Fibroblast of the conjunctiva (primary cell): ENCODE measurements around the gene UBE2C.

Experiments used
- DNase-seq: peaks from one replicate; pipeline ENCODE4 v3.0.0-alpha.2; 2010; ENCODE audit warnings: low read depth

The UBE2C gene

DNA sequence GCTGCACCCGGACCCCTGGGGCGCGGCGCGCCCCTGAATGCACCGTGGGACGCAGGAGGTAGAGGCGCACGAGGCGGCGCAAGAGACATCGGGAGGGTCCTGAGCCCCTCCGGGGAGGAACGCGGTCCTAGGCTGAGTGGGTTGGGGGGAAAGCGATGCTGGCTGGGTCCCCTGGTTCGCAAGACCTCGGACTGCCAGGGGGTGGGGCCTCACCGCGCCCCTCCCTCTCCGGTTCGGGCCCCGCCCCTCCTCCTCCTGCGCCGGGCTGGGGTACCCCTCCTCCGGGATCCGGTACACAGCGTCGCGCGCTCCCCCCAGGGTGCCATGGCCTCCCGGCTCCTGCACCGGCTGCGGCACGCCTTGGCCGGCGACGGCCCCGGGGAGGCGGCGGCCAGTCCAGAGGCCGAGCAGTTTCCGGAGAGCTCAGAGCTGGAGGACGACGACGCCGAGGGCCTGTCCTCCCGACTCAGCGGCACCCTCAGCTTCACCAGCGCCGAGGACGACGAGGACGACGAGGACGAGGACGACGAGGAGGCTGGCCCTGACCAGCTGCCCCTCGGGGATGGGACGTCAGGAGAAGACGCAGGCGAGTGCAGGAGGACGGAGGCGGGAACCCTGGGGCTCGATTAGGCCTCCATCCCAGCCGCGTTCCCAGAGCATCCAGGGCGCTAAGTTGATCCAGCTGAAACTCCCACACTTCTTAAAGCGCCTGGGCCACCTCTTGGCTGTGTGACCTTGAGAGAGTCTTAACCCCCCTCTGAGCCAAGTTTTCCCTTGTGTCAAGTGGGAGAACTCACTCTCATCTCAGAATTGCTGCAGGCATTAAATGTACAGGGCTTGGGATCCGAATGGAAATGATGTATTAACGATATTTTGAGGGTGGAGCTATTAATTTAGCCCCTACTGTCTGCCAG lies 21.7 kb downstream of the UBE2C start:
- peak; percentile 59 for DNase-seq

DNA sequence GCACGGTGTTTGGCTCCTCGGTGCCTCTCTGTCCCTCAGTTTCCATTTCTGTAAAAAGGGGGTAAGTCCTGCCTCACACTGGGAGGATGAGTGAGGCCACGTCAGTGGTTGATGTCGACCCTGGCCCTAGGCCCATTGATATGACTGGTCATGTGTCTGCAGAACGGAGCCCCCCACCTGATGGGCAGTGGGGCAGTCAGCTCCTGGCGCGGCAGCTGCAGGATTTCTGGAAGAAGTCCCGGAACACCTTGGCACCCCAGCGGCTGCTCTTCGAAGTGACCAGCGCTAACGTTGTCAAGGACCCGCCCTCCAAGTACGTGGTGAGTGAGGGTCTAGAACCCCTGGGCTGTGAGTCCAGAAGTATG lies 22.3 kb downstream of the UBE2C start:
- DNase-seq: no peak

DNA sequence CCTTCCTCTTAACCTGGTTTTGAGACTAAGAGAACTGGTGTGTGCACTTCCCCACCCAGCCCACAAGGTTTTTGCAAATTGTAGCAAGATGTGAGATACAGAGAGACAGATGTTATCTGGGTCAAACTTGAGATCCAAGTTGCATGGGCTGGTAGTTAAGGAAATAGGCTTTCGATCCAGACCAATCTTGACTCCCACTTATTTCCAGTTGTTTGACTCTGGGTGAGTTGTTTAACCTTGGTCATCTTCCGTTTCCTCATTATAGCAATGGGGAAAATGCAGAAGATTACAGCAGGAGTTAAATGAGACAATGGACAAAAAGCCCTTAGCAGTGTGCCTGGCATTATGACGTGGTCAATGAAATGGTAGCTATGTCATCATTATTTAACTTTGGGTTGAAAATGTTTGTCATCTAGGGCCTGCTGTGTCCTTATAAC lies 22.9 kb downstream of the UBE2C start:
- DNase-seq: no peak

DNA sequence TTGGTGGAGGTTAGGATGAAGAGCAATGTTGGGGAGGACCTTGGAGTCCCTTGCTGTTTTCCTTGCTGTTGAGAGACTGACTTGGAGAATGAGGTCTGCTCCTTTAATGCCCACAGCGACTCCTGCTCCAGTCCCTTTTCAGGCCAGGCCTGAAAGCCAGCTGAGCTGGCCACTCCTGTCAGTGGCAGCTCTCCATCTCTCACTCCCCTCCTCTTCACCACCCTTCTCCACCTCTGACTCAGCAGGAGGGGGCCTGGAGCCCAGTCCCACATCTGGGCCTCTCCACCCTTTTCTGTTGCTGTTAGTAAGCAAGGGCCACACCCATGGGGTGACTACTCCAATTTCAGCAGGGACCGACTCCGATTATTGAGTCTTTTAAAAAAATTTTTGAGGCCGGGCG lies 23.4 kb downstream of the UBE2C start:
- DNase-seq: peak; percentile 84

DNA sequence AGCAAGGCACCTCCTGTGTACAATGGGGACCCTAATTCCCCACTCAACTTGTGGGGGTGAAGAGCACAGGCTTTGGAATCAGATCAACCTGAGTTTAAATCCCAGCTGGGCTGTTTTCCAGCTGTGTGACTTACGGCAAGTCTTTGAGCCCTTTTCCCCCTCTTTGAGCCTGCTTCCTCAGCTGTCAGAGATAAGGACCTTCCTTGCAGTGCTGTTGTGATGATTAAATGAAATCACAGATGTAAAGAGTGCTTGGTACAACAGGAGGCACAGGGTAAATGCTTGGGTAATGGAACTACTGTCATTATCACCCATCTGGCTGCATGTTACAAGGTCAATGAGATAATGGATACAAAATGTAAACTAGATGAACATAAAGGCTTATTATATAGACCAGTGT lies 24.4 kb downstream of the UBE2C start:
- no peak for DNase-seq

DNA sequence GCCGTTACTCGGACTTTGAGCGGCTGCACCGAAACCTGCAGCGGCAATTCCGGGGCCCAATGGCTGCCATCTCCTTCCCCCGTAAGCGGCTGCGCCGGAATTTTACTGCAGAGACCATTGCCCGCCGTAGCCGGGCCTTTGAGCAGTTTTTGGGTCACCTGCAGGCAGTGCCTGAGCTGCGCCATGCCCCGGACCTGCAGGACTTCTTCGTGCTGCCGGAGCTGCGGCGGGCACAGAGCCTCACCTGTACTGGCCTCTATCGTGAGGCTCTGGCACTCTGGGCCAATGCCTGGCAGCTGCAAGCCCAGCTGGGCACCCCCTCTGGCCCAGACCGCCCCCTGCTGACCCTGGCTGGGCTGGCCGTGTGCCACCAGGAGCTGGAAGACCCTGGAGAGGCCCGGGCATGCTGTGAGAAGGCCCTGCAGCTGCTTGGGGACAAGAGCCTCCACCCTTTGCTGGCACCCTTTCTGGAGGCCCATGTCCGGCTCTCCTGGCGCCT lies 28.3 kb downstream of the UBE2C start:
- no peak for DNase-seq

DNA sequence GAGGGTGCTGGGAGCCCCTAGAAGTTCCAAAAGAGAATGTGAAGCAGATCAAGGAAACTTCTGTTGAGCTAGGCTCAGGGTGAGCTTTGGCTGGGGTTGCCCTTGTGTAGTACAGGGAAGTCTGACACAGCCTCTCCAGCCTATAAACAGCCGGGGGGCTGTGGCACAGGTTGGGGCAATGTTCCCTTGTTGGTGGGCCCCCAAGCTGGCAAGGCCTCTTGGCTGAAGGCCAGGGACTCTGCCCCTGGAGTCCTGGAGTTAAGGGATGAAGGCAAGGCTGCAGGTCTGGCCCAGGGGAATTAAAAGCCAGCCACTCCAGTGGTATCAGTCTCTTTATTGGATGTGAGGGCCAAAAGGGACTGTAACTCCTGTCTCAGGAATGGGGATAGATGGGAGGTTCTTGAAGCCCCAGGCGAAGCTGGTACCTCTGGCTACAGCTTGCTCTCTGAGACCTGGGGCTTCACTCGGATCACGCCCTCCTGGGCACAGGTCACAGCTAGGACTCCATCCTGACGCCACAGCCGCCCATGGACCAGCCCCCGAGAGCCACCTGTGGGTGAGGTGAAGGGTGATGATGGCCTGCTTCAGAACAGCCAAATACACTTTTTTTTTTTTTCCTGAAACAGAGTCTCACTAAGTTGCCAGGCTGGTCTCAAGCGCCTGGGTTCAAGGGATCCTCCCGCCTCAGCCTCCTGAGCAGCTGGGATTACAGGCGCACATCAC lies 29.1 kb downstream of the UBE2C start:
- DNase-seq: no peak

DNA sequence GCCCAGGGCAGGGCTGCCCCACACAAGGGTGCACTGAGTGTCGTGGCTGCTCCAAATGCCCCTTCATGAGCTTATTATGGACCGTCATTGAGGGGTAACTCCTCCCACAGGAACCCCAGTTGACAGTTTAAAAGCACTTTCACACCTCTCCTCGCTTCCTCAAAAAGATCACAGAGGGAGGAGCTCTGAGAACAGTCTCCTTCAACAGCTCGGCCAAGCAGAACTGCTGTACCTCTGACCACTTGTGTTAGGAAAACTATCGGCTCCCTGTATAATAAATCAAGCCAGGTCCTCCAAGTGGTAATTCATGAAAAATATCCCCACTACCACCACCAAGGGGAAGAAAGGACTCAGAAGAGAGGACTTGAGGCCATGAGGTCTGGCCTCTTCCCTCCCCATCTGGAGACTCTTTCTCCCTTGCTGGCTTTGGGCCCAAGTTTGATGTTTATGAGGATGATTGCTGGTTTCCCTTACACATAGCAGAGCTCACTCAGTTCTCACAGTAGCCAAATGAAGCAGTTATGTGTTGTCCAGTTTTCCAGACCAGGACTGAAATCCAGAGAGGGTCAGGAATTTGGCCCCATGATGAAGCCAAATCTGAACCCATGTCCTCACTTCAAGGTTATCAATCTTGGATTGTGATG lies 29.8 kb downstream of the UBE2C start:
- DNase-seq: no peak

DNA sequence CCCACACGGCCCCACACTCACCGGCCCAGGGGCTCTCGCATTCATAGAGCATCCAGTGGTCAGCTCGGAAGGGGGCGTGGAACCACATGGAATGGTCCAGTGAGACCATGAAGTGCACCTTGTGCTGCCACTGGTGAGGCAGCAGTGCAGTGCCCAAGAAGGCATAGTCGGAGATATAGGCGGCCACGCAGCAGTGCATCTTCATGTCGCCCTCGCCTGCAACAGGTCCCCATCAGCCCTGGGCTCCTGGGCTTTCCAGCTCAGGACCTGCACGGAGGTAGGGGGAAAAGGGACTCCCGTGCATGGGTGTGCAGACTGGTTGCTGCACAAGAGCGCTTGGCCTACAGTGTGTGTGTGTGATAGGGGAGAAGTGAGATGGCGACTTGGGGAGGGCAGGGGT lies 31.1 kb downstream of the UBE2C start:
- DNase-seq: no peak

DNA sequence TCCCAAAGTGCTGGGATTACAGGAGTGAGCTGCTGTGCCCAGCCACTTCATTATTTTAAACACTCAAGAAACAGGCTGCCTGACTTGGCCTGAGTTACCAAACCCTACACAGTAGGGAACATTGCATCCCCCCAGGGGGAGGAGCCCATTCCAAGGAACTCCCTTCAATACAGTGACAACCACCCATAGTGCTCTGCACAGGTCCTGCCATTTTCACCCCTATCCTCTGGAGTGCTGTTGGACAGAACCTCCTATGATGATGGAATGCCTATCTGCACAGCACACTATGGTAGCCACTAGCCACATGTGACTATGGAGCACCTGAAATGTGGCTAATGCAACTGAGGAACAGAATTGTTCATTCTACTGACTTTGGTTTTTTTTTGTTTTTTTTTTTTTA lies 33.0 kb downstream of the UBE2C start:
- DNase-seq: no peak

DNA sequence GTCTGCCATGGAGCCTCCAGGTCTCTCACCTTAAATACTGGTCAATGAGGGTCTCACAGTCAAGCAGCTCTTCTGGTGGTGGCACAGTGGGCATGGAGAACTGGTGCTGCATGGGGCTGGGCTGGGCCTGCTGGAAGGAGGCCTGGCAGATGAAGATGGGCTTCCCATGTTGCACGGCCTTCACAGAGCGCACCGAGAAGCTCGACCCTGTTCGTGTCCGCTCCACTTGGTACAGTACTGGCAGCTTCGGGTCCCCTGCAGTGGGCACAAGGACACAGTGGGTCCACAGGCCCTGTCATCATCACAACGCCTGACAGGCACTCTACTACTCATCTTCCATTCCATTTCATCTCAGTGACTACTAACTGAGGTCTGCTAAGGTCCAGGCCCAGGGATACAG lies 36.0 kb downstream of the UBE2C start:
- no peak for DNase-seq

DNA sequence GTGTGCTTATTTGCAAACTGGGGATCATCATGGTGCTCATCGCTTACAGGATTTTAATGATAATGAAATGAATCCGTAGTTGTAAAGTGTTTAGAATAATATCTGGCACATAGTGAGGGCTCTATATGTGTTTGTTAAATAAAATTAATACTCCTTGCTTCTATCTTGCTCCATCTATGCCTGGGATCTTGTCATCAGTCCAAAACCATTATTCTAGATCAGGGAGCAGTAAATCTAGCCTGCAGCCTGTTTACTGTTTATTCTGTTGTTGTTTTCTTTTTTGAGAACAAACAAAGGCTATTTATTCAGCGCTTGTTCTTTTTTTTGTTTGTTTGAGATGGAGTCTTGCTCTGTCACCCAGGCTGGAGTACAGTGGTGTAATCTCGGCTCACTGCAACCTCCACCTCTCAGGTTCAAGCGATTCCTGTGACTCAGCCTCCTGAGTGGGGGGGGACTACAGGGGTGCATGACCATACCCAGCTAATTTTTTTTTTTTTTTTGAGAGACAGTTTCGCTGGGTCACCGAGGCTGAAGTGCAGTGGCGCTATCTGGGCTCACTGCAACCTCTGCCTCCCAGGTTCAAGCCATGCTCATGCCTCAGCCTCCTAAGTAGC lies 36.6 kb downstream of the UBE2C start:
- DNase-seq: no peak

DNA sequence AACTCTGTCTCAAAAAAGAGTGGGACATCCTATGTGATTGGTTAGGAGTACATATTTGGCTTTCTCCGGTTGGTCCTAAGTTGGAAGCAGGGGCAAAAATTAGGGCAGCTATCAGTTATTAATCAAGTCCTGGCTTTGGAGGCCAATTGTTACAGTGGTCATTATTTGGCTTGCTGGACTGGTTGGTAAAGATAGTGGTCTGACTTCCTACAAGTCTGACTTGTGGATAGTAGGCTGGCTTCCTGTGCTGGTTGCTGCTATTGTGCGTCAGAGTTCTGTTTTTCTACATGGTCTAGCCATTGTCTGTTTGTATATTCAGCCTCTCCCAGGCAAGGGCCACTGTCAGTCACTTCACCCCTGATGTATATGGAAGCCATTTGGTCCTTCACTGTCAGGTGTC lies 37.8 kb downstream of the UBE2C start:
- DNase-seq: no peak

DNA sequence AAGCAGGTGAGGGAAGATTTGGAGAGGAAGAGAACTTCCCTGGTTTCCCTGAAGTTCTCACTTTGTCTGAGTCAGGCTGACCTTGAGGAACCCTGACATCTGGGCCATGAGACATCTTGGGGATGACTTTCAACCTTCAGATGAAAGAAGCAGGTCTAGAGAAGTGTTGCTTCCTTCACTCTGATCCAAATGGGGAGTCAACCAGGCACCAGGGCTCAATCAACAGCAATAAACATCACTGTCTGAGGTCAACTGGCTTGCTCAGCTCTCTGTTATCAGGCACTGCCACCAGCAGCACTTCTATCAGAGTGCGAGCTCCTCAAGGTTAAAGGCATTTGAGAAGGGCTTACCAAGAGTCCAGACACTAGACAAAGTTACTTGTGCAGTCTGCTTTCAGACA lies 38.5 kb downstream of the UBE2C start:
- no peak for DNase-seq

DNA sequence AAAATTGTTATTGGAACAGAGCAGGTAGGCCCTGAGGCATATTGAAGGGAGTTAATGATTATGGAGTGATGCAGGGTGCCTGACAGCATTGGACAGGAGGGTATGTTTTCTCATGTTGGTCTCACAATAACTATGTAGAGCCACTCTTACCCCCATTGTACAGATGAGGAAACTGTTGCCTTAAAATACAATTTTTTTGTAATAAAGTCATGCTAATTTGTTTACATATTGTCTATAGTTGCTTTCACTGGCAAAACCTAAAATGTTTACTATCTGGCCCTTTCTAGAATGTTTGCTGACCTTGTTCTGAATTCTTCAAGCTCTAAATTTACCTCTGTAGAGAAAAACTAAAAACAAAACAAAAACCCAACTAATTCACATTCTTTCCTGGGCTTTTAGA lies 39.1 kb downstream of the UBE2C start:
- no peak for DNase-seq

DNA sequence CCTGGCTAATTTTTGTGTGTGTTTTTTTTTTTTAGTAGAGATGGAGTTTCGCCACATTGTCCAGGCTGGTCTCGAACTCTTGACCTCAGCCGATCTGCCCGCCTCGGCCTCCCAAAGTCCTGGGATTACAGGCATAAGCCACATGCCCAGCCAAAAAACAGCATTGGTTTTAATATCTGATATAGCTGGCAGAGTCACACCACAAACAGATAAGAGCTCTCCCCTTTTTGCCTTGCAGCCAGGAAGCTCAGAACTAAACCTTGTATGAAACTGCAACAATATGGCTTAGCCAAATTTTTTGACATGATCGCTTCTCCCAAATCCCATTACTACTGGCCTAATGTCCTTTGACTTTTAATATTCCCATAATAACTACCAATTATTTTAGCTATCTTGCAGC lies 39.9 kb downstream of the UBE2C start:
- no peak for DNase-seq

DNA sequence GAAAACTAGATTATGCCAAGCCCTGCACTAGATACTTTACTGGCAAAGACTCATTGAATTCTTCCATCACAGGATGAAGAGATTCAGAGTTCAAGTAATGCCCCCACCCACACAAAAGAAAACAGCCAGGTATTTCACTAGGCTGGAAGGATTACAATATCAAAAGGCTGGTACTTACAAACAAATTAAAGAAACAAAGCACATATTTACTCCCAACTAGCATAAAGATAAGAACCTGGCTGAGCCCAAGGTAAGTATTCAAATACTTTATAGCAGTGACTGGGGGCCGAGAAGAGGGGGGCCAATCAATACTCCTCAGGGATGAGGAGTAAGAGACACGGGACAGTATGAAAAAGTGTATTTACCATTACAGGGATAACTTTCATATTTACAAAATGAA lies 41.0 kb downstream of the UBE2C start:
- DNase-seq: no peak

DNA sequence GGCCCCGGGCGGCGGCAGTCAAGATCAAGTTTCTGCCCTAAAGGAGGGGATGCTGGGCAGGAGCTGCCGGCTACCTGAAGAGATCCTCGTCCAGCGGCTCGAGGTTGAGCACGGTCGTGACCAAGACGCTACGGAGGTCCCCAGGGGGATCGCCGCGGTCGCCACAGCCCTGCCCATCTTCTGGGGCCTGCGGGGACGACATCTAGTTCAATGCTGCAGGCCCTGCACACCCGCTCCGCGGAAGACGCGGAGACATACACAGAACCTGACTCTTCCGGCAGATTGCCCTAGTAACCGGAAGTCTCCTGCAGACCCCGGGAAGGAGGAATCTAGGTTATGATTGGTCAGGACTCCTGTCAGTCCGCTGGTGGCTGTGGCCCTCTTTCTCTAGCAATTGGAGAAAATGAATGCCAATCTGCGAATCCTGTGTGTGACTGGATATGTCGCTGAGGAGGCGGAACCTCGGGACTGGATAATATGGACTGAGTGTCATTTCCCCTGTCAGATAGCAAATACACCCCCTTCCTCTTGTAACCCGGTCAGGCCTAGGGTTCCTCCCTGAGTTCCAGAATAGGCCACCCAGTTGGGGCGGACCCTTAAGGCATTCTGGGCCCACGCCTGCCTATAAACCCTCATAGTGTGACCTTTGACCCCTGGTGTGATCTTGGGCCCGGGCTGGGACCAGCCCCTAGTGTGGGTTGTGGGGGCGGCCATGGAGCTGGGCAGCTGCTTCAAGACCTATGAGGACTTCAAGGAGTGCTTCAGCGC lies 44.9 kb downstream of the UBE2C start, which contains the start of the genes ACOT8 and ZSWIM3:
Gene ACOT8, minus strand, starts transcription at position 279 of the 768 bp plus-strand sequence. Its CDS starts 77 bp downstream, at position 202.
Gene ZSWIM3, plus strand, starts transcription at position 501 of the 768 bp plus-strand sequence. Its CDS starts 212 bp downstream, at position 713.
- DNase-seq: peak; percentile 100

DNA sequence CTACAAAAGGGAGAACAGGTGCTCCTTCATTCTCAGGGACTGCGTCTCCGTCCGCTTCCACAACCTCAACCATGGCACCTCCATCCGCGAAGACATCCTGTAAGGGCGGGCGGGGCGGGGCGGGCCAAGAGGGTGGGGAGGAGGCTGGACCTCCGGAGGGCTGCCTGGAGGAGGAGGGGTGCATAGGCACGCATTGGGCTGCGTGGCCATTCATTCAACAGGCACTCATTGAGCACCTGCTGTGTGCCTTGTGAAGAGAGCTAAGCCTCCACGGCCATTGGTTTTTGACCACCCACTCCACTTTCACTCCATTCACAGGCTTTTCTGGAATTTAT lies 45.4 kb downstream of the UBE2C start:
- DNase-seq: no peak

DNA sequence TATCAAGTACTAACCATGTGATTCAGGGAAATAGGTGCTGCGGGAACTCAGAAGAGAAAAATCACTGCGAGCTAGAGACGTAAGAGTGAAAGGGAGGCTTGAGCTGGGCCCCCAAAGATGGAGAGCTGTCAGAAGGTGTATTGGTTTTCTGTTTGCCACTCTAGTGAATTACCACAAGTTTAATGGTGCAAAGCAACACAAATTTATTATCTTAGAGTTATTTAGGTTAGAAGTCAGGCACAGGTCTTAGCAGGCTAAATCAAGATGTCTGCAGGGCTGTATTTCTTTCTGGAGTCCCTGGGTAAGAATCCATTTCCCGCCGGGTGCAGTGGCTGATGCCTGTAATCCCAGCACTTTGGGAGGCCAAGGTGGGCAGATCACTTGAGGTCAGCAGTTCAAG lies 47.5 kb downstream of the UBE2C start:
- DNase-seq: no peak

DNA sequence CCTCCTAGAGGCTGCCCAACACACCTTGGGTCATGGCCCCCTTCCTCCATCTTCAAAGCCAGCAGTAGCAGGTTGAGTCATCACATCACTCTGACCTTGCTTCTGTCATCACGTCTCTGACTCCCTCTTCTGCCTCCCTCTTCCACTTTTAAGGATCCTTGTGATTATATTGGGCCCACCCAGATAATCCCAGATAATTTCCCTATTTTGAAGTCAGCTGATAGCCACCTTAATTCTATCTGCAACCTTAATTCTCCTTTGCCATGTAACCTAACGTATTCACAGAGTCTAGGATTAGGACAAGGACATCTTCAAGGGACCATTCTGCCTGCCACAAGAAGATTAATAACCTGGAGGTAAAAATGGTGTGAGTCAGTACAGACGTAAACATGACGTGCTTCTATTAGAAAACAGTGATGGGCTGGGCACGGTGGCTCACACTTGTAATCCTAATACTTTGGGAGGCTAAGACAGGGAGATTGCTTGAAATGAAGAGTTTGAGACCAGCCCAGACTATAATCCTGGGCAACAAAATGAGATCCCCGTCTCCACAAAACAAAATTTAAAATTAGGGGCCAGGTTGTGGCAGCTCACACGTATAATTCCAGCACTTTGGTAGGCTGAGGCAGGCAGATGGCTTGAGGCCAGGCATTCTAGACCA lies 48.2 kb downstream of the UBE2C start:
- DNase-seq: no peak
